HG02938 (cell line): ENCODE results near the gene ANO10.
"Not testable (repeated sequence)": the region's sequence is repeated elsewhere in the genome, so short reads cannot be mapped to it uniquely, and the experiment has no call there.

Experiments
- ATAC-seq: cut with Tn5 transposase; IDR thresholded peaks from one replicate; pipeline ENCODE4 v1.9.1; 2021; ENCODE audit warnings: mild to moderate bottlenecking, moderate library complexity; ENCODE audit not compliant: unreplicated experiment

Gene ANO10

DNA sequence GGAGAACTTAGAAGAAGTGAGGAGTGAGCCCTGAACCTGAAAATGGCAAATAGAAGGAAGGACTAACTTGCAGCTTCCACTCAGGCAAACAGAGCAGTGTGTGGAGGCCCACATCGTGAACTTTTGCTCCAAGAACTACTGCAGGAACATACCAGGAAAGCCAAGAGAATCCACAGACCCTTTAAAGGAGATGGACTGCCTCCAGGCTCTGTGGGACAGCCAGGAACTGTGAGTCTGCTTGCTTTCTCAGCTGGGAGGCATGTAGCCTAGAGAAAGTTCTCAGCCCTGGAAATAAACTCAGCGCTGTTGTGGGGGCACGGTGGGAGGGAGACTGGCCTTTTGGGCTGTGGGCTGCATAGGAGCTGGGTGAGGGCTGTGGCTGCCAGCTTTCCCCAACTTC lies 242.5 kb downstream of the ANO10 start:
- no peak for ATAC-seq

DNA sequence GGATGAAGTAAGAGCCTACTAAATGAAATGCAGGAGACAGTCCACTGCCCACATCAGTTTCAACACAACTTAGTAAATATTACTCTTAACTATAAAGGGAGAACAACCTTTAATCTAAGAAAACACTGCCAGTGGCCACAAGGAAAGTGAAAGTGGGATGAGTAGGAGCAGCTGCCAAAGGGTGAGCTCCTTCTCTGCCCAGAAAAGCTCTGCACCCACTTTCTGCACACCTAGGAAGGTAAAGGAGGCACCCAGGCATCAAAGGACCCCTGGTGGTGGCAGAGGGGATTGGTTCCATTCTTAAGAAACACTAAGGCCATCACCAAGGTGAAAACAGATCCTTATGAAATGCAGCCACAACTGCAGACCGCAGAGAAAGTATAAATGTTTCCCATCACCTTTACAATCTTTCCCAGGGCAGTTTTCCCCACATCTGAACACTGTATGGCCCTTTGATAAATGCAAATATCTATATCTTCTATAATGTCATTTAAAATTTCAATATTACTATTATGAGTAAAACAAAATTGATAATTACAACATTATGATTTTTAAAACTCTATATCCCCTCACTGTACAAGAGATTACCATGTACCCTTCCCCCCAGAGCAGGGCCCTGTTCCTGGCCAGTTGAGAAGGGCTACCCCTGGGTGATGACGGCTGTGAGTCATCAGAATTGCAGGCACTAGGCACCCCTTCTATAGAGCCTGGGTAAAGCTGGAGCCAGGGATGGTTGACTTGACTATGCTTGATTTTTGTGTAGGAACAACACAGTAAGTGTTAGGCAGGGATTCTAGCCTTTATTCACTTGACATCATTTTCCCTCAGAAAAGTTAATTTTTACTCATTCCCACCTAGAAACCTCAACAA lies 243.5 kb downstream of the ANO10 start:
- peak; percentile 58 for ATAC-seq

DNA sequence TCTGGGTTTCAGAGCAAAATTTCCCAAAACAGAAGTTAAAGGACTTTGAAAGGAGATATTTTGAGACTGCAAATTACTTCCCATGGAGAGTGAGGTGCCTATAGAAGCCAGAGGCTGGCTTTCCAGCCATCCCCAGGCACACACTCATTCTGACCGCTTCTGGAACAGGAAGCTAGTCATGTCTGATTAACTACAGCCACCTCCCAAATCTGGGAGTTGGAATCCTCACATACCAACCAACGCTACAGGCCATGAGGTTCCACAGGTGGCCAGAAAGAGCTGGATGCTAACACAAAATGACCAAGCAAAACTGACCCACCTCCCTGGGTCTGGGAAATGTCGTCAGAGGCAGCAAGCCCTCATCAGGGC lies 248.3 kb downstream of the ANO10 start:
- no peak for ATAC-seq

DNA sequence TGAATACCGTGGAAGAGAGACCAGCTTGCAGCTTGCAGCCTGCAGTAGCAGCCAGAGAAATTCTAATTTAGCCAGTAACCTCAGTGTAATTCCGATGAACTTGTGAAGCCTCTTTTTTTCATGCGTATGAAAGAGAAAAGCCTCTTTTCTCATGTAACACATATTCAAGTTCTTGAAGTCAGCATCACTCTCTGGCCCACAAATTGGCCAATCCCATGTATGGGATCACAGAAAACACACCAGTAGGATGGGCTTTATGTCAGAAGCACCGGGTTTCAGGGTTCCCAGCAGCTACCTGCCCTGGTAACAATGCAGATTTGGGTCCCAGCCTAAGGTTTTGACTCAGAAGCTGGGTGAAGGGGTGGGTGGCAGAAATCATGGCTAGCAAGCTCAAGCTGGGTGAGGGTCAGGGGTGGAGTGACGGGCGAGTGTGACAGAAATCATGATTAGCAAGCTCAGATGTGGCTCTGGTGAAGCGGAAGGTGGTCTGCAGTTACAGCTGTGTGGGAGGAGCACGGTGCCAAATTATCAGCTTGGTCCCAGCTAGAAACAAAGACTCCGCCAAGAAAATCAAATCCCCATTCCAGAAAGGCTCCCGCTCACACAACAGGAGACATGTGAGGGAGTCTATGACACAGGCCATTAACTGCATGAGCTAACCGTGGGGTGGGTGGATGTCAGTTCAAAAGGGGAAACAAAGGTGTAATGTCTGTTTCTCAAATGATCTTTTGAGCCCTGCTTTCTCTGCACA lies 248.8 kb downstream of the ANO10 start:
- no peak for ATAC-seq

DNA sequence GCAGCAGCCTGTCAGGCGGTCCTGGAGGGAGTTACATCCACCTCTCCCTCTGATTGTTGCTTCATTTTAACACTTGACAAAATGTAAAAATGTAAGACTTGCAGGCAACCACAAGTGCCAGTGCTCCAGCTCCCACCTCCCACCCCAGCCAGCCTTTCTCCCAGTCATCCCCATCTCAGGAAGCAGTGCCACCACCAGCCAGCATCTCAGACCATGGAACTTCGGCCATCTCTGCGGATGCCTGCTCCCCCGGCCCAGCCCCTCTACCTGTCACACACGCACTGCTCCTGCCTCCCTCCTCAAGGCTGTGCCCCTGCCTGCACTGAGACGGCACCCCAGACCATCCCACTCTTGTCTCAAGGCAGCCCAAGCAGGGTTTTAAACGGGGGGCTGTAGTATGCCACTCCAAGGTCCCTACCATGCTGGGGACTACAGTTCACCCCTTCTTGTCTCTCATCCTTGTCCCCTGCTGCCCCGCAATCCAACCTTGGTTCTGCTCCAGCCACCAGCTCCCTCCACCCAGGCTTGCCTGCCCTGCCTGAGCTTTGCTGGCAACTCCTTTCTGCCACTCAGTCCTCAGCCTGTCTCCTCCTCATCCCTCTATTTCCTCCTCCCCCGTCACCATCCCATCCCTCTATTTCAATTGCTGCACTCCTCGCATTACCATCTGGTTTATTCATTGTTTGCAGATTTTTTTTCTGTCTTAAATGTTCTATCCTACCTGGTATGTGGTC lies 249.6 kb downstream of the ANO10 start:
- ATAC-seq = no peak

DNA sequence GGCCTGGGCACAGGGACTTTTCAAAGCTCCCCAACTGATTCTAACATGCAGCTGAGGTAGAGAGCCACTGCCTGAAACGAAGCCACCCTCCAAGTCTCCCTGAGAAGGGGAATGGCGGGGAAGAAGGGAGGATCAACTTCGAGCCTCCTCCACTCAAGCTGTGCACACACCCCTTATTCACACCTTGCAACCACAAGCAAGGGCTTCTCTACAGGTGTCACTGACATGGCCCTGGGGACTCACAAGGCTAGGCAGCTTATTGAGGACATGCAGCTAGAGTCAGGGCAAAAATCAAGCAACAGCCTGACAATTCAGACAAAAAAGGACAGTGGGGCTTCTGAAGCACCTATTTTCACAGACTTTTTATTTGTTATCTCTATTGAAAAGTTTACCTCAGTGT lies 250.3 kb downstream of the ANO10 start:
- ATAC-seq = no peak

DNA sequence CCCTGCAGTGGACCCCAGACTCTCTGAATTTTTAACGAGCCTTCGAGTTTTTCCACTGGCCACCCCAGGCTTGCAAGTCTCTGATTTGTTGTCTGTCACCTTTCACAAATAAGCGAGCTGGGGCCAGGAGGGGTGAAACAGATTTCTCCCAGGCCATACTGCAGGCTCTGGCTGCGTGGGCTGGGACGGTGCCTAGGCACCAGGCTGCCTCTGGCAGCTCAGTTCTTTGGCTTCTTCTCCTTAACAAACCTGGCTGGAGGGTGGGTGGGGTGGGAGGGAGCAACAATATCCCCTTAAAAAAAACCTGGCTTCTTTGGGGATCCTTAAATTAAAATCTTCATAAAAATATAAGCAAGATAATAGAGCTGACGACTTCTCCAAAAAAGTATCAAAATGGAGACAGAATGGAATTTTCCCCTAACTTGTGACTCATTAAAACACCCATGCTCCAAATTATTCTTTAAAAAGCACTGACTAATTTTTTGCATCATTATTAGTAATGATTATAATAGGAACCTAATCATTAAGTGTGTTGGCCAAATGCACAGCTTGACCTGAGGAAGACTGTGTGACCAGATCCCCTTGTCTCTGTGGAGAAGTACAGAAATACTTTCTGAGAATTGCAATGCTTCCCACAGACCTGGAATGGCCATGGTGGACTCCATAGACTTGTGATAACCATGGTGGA lies 251.4 kb downstream of the ANO10 start:
- no peak for ATAC-seq

DNA sequence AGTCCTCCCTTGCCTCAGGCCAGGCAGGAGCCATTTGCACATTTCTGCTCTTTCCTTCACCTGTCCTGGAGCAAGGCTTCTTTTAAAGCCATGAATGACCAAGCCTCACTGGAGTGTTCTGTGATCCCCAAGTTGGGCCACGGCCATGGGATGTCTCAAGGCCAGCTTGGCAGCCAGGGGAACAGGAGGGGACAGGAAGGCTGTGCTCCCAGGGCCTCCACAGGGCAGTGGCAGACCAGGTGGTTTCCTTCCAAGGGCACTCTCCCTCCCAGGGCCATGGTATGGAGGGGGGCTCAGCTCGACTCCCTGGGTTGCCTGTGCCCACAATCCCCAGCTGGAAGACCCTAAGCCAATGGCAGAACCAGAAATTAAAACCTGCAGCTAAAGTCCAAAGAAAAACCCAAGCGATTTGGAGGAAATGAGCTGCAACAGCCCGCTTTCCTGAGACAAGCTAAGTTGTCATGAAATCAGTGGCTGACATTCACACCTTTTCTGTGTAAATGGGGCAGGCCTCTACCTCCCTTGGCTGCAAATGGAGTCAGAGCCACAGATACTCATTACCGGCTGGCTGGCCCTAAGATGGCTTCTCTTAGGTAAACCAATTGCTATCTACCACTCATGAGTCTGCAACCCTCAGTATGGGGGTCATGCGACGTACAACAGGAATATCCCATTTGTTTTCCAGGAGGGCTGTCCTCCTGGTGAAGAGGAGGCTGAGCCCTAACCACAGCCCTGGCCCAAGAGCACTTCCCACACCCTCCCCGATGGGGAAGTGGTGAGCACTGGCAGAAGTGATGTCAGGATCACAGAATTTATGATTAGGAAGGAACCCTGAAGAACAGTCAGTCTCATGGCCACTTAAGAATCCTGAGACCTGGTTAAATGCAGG lies 252.2 kb downstream of the ANO10 start:
- ATAC-seq = no peak

DNA sequence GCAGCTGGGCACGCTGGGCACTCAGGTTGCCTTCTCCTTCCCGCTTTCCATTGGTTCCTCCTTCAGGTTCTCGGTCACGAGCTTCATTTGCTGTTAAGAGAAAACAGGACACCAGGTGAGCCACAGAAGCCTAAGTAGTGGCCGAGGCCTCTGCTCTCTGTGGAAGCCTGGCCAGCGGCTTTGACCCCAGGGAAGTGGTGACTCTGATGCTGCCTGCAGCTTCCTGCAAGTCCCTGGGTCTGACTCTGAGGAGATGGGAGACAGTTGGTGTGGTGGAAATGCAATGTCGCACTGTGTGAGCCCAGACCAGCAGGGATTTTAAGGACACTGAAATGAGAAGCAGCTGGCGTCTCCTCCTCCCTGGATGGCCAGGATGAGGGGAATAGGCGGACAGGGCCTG lies 254.9 kb downstream of the ANO10 start:
- ATAC-seq = no peak

DNA sequence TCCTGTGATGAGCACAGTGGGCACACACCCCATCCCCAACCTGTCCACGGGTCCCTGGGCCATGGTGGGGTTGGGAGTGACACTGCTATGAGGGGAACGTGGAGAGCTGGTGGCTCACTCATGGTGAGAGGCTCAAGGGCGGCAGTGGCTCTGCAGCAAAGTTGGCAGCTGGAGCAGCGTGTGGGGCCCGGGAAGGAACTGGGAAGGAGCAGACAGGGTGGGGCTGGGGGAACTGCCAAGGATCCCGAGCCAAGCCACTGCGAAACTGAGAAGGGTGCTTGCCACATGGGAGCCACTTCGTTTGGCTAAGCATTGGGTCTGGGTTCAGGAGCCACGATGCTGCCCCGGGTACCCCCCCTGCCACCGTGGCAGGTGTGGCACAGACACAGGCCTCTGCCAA lies 255.3 kb downstream of the ANO10 start:
- no peak for ATAC-seq

DNA sequence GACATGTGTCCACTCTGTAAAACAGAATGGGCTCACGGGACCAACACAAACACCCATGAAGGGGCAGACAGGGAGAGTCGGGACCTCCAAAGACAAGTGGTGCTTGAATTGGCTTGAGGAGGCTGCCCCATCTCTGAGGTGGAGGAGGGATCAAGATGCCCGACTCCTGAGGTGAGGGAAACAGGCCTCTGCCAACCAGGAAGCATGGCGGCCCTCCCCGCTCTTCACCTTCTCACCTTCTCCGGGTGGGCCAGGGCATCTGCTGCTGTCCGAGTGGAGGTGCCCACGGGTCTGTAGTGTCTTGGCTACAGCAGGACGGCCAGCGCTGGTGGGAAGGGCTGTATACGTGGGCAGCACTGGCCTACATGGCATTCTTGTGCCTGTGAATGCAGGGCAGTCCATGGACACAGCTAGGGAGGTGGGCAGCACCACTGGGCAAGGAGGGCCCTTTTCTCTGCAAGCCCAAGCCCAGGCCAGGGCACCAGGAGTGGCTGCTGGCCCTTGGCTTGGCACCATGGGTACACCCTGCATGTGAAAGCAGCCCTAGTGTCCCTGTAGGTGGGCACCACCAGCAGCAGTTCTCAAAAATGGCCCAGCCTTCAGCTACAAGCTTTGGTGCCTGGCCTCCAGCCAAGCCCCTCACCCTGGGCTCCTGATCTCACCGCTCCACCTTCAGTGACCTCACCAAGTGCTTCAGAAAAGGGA lies 256.1 kb downstream of the ANO10 start:
- no peak for ATAC-seq

DNA sequence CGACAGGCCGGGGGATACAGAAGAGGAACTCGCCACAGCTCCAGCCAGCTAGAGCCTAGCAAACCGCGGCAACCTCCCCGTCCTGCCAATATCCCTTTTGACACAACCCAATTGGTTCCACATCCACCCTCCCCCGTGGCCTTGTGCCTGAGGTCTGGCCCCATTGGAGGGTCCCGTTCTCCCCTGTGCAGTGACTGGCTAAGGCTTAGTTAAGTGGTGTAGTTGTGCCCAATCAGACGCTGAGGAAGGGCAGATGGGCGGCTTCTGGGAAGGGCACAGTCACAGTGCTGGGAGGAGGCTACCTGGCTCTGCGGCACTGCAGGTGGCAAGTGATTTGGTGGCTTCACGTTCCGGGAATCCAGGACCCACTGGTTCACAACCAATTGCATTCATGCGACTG lies 256.9 kb downstream of the ANO10 start:
- no peak for ATAC-seq

DNA sequence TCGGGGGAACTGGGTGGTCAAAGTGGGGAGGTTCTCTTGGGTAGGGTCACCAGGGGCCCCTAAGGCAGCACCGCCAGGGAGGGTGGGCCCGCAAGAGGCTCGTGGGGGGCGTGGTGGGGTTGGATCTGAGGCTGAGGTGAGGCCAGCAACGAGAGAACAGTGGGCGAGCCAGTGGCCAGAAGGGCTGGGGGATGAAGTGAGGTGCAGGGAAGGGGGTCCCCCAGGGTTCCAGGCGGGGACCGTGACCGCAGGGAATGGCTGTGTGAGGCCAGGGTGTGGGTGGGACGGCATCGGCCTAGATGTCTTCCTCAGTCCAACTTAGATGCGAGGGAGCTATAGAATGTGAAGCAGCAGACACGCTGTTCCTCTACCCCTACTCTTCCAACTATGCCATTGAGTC lies 257.3 kb downstream of the ANO10 start:
- ATAC-seq = no peak

DNA sequence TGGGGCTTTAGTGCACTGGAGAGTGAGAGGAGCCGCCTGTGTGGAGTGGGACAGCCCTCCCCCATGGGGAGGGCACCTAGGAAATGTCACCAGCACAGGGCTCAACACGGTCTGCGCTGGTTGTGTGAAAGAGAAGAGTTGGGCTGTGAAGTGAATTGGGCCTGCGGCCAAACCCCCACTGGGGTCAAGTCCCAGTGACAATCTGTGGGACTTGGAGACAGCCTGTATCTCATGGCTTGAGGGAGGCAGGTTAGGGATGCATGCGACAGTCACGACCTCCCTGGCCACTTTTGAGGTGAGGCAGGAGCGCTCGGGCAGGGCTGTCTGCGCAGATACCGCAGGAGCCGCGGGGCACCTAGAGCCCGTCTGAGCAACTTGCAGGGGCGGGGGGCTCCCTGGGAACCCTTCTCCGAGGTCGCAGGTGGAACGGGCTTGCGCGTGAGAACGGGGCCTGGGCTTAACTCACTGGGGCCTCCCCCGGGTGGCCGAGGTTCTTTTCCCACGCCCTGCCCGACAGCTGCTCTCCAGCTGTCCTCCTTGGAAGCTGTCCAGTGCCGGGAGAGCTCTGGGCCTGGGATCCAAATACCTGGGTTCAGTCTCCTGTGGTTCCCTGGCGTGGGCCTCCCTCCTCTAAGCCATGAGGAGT lies 258.1 kb downstream of the ANO10 start:
- ATAC-seq = no peak

DNA sequence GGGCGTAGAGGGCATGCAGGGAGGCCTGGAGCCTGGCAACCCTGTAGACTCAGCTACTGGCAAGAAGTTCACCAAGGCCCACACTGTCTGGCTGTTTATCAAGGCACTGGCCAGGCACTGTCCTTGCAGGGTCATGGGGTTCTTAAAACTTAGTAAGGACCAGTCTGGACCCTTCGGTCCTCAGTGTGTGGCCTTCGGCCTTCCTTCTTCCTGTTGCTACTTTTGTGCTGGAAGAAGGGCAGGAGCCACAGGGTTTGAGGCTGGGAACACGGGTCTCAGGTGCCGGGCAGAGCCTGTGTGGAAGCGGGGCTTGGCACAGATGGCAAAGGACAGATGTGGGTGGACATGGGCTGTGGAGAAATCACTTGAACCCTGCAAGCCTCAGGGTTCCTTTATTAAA lies 258.9 kb downstream of the ANO10 start:
- ATAC-seq = no peak

DNA sequence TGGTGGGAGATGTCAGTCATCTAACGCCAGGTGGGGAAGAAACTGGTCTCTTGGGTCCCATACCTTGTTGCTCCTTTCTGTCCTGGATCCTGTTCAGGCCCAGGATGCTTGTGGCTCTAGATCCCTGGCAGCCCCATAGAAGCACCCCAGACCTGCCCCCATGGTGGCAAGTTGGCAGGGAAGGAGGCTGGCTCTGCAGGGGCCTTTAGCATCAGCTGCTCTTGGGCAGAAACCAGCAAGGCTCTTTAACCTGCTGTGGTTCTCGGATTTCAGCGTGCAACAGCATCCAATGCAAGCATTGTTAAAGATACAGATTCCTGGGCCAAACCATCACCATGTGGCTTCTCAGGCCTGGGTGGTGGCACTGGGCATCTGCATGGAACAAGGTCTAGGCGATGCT lies 259.6 kb downstream of the ANO10 start:
- no peak for ATAC-seq

DNA sequence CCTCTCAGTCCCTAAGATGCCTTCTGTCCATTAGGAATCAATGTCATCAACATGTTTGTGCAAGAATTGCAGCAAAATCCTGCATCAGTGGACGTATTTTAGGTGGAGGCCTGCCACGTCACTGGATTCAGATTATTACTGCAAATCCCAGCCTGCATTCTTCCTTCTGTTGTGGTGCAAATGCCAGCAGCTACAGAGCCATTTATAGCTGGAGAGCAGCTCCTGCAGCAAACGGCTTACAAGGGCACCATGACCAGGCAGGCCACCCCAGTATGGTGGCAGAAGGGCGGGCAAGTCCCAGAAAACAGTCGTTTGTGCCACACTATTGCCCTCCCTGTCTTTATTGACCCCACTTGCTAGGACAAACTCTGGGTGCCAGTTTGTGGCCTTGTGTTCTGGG lies 260.7 kb downstream of the ANO10 start:
- ATAC-seq = no peak

DNA sequence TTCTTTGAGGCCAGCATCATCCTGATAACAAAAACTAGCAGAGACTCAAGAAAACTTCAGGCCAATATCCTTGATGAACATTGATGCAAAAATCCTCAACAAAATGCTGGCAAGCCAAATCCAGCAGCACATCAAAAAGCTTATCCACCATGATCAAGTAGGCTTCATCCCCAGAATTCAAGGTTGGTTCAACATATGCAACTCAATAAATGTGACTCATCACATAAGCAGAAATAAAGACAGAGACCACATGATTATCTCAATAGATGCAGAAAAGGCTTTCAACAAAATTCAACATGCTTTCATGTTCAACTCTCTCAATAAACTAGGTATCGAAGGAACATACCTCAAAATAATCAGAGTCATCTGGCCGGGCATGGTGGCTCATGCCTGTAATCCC lies 265.8 kb downstream of the ANO10 start:
- ATAC-seq = not testable (repeated sequence)
